Suprapubic skin (tissue), 3 donors: ENCODE measurements around the gene CDH4.

Experiments used
- CTCF ChIP-seq, 2 donors: fragments of 200-600 bp in 1 of 2; fragments of 450-650 bp in 1 of 2; sonication (generic) in 1 of 2; IDR thresholded peaks; one replicate each; pipeline ENCODE4 v1.5.1; 2016 to 2019; ENCODE audit warnings: antibody characterized with exemption in 2 of 2, mild to moderate bottlenecking in 1 of 2, moderate library complexity in 1 of 2
- EP300 ChIP-seq: sonication (generic); formaldehyde crosslinking; IDR thresholded peaks from one replicate; pipeline ENCODE4 v1.6.1; 2017; ENCODE audit warnings: antibody characterized with exemption

- TF ChIP-seq CTCF (IDR thresholded peaks at IDR 0.05) = no peak
- TF ChIP-seq EP300 = no peak
These were observed 133.2 kb downstream of the CDH4 start for GRCh38 chr20:61385296-61385695.
